MM.1S (cell line): ENCODE measurements around the gene ABCA3.

ENCODE experiments used
- EZH2 ChIP-seq: fragments of 300-600 bp; sonication (generic); optimal IDR thresholded peaks from 2 replicates; pipeline ENCODE3; 2017; ENCODE audit warnings: low read depth, mild to moderate bottlenecking, antibody characterized with exemption, low read length, mixed read lengths
- EZH2phosphoT487 ChIP-seq: fragments of 300-600 bp; sonication (generic); IDR thresholded peaks from 2 replicates; pipeline ENCODE4 v1.6.1; 2018; ENCODE audit warnings: antibody characterized with exemption, low read length
- TF ChIP-seq, protein P1 (sequence below): fragments of 300-600 bp; sonication (generic); IDR thresholded peaks from 2 replicates; pipeline ENCODE4 v1.5.1; 2016; ENCODE audit warnings: antibody characterized with exemption, low read length, mixed read lengths

DNA sequence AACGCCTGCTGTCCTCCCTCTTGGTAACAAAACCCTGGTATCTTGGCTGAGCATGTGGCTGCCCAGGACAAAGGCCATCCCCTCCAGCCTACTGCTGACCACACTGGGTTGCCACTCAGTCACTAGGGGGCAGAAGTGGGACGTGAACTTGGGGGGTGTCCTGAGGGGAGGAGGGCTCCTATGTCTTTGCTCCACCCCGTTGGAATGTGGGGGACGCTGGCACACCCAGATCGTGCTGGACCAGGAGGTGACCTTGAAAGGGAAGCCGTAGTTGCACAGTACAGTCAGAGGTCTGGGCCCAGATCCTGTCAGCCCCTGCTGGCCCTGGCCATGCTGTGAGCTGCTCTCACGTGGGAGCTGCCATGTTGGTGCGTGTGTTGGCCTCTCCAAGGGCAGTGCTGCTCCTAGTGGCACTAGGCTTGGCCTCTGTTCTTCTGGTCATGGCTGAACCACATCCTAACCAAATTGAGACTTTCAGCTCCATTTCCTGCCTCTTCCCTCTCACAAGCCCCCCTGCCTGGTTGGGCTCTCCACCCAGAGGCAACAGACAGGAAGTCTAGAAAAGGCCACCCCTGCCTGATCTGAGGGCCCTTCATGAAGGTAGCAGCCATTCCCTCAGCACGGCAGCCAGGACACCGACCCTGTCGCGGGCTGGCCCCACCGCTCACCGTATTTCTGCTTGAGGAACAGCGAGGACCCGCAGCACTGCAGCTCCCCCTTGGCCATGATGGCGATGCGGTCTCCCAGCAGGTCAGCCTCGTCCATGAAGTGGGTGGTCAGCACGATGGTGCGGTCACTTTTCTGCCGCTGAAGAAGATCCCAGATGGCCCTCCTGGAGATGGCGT, 43.6 kb downstream of the ABCA3 start:
- TF ChIP-seq EZH2phosphoT487 (no peak), EZH2 (no peak)
- TF ChIP-seq, protein P1, sequence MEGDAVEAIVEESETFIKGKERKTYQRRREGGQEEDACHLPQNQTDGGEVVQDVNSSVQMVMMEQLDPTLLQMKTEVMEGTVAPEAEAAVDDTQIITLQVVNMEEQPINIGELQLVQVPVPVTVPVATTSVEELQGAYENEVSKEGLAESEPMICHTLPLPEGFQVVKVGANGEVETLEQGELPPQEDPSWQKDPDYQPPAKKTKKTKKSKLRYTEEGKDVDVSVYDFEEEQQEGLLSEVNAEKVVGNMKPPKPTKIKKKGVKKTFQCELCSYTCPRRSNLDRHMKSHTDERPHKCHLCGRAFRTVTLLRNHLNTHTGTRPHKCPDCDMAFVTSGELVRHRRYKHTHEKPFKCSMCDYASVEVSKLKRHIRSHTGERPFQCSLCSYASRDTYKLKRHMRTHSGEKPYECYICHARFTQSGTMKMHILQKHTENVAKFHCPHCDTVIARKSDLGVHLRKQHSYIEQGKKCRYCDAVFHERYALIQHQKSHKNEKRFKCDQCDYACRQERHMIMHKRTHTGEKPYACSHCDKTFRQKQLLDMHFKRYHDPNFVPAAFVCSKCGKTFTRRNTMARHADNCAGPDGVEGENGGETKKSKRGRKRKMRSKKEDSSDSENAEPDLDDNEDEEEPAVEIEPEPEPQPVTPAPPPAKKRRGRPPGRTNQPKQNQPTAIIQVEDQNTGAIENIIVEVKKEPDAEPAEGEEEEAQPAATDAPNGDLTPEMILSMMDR: peak; percentile 48
